ENCODE results near the gene RASGRF1.

Gene RASGRF1

GRCh38 chr15:79067969-79068368, 22.6 kb downstream of the RASGRF1 start:
- DNase-seq (ENCODE audit: low spot score): no peak

DNA sequence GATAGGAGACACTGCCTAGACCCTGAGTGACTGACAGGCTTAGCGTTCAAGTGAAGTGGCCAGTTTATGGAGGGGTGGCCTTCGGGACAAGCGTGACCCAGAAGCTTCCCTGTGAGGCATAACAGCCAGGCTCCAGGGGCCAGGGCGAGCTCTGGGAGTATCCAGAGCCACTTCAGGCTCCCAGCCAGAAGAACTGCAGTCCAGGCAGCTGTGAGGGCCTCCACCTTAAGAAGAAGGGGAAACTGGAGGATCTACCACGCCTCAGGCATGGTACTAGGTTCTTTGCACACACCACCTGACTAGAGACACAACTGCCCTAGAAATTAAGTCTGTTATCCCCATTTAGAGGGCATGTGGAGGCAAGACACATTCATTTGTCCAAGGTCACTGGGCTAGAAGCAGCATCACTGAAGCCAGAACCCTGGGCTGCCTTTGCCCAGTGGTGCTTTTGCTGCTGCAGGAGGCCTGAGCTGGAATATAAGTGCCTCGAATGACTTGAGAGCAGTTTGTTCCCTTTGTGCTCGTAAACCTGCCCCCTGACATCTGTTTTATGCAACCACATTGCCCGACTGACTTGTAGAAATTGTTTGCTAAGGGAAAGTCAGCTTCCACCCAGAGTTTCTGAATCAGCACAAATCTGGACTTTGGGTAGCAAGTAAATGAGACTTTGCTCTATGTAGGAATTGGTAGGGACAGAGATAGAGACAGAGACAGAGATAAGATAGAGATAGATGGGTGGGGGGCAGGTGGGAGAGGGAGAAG, 23.3 kb downstream of the RASGRF1 start:
- no peak for DNase-seq (ENCODE audit: low spot score)

GRCh38 chr15:79066391-79067071, 24.0 kb downstream of the RASGRF1 start:
- no peak for DNase-seq (ENCODE audit: low spot score)

GRCh38 chr15:79065706-79066376, 24.7 kb downstream of the RASGRF1 start:
- no peak for DNase-seq (ENCODE audit: low spot score)

DNA sequence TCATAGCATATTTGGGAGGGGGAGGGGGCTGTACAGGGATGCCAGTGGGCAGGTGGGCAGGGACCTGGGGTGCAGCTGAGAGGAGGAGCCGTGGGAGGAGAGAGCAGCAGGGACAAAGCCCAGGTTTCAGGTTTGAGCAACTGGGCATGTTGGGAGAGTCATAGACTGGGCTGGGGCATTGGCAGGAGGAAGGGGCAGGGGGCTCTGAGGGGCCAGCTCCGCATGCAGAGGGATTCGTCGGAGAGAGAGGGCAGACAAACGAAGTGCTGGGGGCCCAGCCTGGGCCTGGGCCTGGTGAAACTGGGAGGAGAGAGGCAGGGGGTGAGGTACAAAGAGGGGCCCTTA, 25.2 kb downstream of the RASGRF1 start:
- no peak for DNase-seq (ENCODE audit: low spot score)

GRCh38 chr15:79064496-79064895, 26.1 kb downstream of the RASGRF1 start:
- DNase-seq (ENCODE audit: low spot score): no peak

GRCh38 chr15:79060175-79060574, 30.4 kb downstream of the RASGRF1 start:
- DNase-seq (ENCODE audit: low spot score): no peak

DNA sequence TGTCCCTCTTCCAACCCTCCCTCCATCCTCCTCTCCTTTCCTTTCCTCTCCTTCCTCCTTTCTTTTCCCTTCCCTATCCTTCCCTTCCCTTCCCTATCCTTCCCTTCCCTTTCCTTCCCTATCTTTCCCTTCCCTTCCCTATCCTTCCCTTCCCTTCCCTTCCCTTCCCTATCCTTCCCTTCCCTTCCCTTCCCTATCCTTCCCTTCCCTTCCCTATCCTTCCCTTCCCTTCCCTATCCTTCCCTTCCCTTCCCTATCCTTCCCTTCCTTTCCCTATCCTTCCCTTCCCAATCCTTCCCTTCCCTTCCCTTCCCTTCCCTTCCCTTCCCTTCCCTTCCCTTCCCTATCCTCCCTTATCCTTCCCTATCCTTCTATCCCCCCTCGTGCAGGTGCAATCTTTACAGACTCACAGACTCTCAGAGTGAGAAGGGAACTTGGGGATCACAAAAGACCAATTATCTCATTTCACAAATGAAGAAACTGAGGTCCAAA, 31.5 kb downstream of the RASGRF1 start:
- DNase-seq (ENCODE audit: low spot score): no peak

GRCh38 chr15:79058260-79058850, 32.2 kb downstream of the RASGRF1 start:
- no peak for DNase-seq (ENCODE audit: low spot score)

- no peak for DNase-seq (ENCODE audit: low spot score)
These were observed 33.5 kb downstream of the RASGRF1 start for GRCh38 chr15:79057050-79057449.

DNA sequence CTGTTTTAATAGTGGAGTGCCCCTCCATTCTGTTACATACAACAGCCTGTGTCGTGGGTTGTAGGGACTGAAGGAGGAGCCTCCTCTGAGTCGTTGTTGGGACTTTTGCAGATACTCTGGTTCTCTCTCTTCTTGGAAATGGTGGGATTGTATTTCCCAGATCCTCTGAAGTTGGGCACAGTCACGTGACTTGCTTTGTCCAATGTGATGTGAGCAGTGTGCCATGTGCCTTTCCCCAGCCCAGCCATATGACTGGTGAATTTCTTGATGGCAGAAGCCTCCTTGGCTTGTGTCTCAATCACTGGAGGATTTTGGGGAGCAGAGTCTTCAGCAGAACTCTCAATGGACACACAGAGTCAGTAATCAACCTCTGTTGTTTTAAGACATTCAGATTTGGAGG, 36.2 kb downstream of the RASGRF1 start:
- DNase-seq (ENCODE audit: low spot score): no peak

DNA sequence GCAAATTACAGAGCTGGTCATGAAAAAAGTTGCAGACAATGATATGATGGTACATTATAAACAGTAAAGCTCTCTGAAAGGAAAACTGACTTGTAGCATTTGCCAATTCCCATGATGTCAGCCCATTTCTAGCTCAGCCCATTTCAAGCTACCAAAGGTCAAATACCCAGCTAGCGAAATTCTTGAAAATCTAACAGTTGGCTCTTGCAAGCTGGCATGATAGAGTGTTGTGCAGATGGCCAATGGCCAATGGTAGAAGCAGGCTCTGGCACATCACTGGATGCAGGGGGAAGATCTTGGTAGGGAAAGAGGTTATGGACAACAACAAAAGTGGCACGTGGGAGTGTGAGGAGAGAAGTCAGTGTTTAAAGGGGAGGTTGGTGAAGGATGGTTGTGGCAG, 36.7 kb downstream of the RASGRF1 start:
- no peak for DNase-seq (ENCODE audit: low spot score)

DNA sequence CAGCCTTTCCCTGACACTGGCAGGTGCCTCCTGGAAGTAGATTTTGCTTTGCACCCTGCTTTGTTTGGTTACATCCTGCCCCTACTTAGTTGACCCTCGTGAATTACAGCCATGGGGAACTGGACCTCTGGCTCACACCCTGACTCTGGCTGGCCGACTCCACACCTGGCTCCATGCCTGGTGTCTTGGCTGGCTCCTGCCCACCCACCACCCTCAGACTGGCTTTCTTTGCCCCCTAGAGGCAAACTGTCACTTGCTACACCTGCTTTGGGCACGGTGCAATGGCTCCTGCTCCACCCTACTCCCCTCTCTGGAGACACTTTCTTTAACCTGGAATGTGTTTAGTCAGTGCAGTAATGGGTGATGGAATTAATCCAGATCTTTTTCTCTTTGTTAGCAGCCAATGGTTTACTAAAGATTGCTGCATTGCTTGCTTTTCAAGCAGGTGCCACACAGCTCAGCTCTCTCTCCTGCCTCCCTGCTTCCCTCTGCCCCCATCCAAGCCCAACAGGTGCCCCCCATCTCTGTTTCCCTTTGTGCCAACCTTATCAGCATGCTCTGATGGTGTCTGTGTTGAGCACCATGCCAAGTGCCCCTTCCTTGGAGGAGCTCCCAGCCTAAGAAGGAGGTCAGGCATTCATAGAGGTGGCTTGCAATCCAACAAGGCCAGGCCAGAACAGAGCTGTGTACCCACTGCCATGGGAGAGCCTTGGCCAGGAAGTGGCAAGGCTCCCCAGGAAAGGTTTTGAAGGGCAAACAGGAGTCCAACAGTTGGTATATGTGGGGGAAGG, 38.4 kb downstream of the RASGRF1 start:
- DNase-seq (ENCODE audit: low spot score): no peak

GRCh38 chr15:79051029-79051428, 39.6 kb downstream of the RASGRF1 start:
- no peak for DNase-seq (ENCODE audit: low spot score)

DNA sequence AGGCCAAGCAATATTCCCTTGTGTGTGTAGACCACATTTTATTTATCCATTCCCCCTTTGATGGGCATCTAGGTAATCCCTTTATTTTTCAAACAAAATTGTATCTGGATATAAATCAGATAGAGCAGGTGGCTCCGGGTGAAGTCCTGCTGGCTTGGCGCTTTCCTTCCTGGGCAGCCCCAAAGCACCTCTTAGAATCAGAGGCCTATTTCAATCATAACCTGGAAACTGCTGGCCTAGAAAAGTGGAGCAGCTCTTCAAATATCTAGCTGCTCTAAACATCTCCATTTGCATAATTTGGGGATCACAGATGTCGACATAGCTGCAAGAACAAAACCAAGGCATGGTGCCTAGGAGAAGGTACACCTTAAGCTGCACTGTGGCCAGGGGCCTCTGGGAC, 40.2 kb downstream of the RASGRF1 start:
- no peak for DNase-seq (ENCODE audit: low spot score)

DNA sequence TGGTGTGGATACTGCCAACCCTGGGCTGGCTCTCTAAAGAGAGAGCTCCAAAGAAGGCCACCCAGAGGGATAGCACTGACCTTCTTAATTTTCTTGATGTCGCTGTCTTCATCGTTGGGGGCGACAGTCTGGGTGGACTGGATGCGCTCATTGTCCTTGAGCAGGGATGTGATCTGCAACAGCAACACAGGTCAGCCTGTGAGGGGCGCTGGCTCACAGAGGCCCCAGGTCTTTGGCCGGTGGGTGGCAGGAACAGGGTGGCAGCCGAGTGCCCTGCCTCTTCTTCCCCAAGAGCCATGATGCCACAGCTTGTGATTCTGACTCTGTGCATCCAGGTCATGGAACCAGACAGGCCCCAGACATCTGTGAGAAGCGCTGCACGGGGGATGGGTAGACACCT, 41.2 kb downstream of the RASGRF1 start:
- no peak for DNase-seq (ENCODE audit: low spot score)

GRCh38 chr15:79047676-79048439, 42.7 kb downstream of the RASGRF1 start:
- no peak for DNase-seq (ENCODE audit: low spot score)

GRCh38 chr15:79046691-79047404, 43.7 kb downstream of the RASGRF1 start:
- DNase-seq (ENCODE audit: low spot score): no peak

GRCh38 chr15:79045041-79045440, 45.5 kb downstream of the RASGRF1 start:
- DNase-seq (ENCODE audit: low spot score): no peak

DNA sequence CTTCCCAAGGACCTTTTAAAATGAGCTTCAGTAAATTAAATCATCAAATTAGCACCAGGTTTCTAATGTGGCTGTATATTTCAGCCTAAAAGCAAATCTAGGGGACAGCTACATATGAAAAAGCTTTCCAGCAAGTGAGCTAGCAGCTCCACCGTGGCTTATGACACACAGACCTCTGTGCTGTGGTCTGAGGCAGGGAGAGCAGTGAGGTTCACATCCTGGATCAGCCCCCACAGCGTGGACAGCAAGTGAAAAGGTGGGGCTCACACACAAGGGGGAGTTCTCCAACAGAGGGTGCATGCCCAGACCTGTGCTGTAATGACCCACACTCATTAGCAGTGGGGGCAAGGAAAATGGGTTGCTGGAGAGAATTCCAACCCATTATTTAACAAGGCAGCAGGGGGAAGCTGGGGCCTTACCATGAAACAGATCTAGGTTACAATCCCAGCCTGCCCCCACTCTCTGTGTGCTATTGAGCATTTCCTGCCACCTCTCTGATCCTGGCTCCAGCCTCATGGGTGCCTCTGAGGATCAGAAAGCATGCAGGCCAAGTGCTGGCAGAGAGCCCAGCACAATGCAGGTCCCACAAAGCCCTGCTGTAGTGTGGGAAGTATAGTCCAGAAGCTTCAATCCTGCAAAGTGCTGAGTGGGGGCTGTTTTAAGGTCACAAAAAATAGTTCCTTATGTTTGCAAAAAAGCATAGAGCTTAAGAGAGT, 48.2 kb downstream of the RASGRF1 start:
- DNase-seq (ENCODE audit: low spot score): no peak

Measured in putamen (tissue), 1 donor.